HG03108 (cell line): Measurements from ENCODE around the gene DNAH17.

ENCODE experiments used
- ATAC-seq: cut with Tn5 transposase; IDR thresholded peaks from one replicate; pipeline ENCODE4 v1.9.1; 2021; ENCODE audit warnings: moderate library complexity; ENCODE audit not compliant: unreplicated experiment

The DNAH17 gene

GRCh38 chr17:78577296-78577695 is at the start of gene DNAH17:
Gene DNAH17 (minus strand): TSS chr17:78577396. CDS start chr17:78575057, 2,339 bp downstream.
- no peak for ATAC-seq

GRCh38 chr17:78624324-78625151 is 47.3 kb upstream of the DNAH17 start:
- no peak for ATAC-seq

GRCh38 chr17:78623541-78623940 is 46.3 kb upstream of the DNAH17 start:
- no peak for ATAC-seq

- no peak for ATAC-seq
Measured at GRCh38 chr17:78622491-78623265, 45.5 kb upstream of the DNAH17 start.

- ATAC-seq: no peak
Measured at GRCh38 chr17:78621720-78622490, 44.7 kb upstream of the DNAH17 start.

GRCh38 chr17:78620099-78620498 is 42.9 kb upstream of the DNAH17 start:
- no peak for ATAC-seq

GRCh38 chr17:78619334-78619733 is 42.1 kb upstream of the DNAH17 start:
- ATAC-seq: no peak

GRCh38 chr17:78618264-78619066 is 41.3 kb upstream of the DNAH17 start:
- no peak for ATAC-seq

GRCh38 chr17:78617511-78618061 is 40.4 kb upstream of the DNAH17 start:
- no peak for ATAC-seq

GRCh38 chr17:78616946-78617345 is 39.8 kb upstream of the DNAH17 start:
- no peak for ATAC-seq

- ATAC-seq: no peak
Measured at GRCh38 chr17:78615631-78616030, 38.4 kb upstream of the DNAH17 start.

- ATAC-seq: no peak
Measured at GRCh38 chr17:78613416-78613815, 36.2 kb upstream of the DNAH17 start.

- ATAC-seq: no peak
Measured at GRCh38 chr17:78611607-78612006, 34.4 kb upstream of the DNAH17 start.

- ATAC-seq: no peak
Measured at GRCh38 chr17:78610951-78611511, 33.8 kb upstream of the DNAH17 start.

GRCh38 chr17:78609191-78609641 is 32.0 kb upstream of the DNAH17 start:
- ATAC-seq: no peak

- ATAC-seq: no peak
Measured at GRCh38 chr17:78608804-78609186, 31.6 kb upstream of the DNAH17 start.

- ATAC-seq: no peak
Measured at GRCh38 chr17:78608122-78608803, 31.1 kb upstream of the DNAH17 start.

GRCh38 chr17:78607038-78607437 is 29.8 kb upstream of the DNAH17 start:
- no peak for ATAC-seq

- ATAC-seq: no peak
Measured at GRCh38 chr17:78605886-78606285, 28.7 kb upstream of the DNAH17 start.
